Retinal pigment epithelial cell (primary cell): ENCODE data around the gene VEGFA.

ENCODE experiments used
- DNase-seq: peaks from one replicate; pipeline ENCODE4 v3.0.0-alpha.2; 2010; ENCODE audit warnings: low read depth
- H3K4me3 ChIP-seq: 2 replicates; pipeline ENCODE4 v1.5.1; 2011; ENCODE audit warnings: mild to moderate bottlenecking, low read length, control low read depth, moderate library complexity
- TF ChIP-seq, protein P1 (sequence below): conservative IDR thresholded peaks from 2 replicates; pipeline ENCODE4 v1.5.1; 2011; ENCODE audit warnings: low read depth, low read length, control low read depth, inconsistent platforms

The VEGFA gene

DNA sequence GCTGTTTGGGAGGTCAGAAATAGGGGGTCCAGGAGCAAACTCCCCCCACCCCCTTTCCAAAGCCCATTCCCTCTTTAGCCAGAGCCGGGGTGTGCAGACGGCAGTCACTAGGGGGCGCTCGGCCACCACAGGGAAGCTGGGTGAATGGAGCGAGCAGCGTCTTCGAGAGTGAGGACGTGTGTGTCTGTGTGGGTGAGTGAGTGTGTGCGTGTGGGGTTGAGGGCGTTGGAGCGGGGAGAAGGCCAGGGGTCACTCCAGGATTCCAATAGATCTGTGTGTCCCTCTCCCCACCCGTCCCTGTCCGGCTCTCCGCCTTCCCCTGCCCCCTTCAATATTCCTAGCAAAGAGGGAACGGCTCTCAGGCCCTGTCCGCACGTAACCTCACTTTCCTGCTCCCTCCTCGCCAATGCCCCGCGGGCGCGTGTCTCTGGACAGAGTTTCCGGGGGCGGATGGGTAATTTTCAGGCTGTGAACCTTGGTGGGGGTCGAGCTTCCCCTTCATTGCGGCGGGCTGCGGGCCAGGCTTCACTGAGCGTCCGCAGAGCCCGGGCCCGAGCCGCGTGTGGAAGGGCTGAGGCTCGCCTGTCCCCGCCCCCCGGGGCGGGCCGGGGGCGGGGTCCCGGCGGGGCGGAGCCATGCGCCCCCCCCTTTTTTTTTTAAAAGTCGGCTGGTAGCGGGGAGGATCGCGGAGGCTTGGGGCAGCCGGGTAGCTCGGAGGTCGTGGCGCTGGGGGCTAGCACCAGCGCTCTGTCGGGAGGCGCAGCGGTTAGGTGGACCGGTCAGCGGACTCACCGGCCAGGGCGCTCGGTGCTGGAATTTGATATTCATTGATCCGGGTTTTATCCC, at the start of gene VEGFA:
TSS of gene VEGFA (plus strand) at position 686 of the 846 bp plus-strand sequence.
- peak within 1 kb of the TSS; percentile 99 for H3K4me3 ChIP-seq
- TF ChIP-seq, protein P1, sequence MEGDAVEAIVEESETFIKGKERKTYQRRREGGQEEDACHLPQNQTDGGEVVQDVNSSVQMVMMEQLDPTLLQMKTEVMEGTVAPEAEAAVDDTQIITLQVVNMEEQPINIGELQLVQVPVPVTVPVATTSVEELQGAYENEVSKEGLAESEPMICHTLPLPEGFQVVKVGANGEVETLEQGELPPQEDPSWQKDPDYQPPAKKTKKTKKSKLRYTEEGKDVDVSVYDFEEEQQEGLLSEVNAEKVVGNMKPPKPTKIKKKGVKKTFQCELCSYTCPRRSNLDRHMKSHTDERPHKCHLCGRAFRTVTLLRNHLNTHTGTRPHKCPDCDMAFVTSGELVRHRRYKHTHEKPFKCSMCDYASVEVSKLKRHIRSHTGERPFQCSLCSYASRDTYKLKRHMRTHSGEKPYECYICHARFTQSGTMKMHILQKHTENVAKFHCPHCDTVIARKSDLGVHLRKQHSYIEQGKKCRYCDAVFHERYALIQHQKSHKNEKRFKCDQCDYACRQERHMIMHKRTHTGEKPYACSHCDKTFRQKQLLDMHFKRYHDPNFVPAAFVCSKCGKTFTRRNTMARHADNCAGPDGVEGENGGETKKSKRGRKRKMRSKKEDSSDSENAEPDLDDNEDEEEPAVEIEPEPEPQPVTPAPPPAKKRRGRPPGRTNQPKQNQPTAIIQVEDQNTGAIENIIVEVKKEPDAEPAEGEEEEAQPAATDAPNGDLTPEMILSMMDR, result peak; percentile 97
- DNase-seq, result peak; percentile 47

DNA sequence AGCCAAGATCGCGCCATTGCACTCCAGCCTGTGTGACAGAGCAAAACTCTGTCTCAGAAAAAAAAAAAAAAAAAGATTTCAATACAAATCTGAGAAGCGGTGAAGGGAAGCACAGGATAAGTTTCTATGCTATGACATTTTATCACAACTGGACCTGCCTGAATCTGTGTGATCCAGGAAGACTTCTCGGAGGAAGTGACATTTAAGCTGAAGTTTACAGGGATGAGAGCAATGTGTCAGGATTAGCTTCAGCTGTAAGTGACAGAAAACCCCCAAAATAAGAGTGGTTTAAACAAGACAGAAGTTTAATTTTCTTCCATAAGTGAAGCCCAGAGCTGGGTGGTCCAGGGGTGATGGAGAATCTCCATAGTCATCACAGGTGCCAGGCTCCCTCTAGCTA, 49.0 kb upstream of the VEGFA start:
- H3K4me3 ChIP-seq, result no peak overlapping the region
- TF ChIP-seq, protein P1, result no peak
- no peak for DNase-seq

DNA sequence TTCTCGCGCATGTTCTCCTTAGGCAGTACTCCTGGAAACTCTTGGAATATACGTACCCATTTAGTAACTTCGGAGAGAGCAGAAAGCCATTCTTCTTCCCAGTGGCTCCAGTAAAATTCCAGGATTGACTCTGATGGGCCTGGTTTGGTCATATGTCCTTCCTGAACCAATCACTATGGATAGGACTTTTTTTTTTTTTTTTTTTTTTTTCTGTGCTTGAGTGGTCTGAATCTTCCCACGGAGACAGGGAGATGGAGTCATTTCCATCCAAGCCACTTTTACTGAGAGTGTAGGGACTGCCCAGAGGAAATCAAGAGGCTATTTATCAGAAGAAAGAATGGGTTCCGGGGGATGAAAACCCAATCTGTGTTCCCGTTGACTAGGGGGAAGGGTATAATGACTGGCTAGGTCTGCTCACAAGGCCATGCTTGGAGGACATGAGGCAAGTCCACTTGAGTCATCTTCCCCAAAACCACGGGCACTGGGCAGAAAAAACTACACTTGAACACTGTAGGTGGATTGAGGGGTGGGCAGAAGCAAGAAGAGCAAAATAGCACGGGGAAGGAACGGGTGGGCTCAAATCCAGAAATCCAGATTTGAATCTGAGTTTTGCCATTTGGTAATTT, 47.0 kb upstream of the VEGFA start:
- no peak overlapping the region for H3K4me3 ChIP-seq
- no peak for DNase-seq
- TF ChIP-seq, protein P1, result no peak

DNA sequence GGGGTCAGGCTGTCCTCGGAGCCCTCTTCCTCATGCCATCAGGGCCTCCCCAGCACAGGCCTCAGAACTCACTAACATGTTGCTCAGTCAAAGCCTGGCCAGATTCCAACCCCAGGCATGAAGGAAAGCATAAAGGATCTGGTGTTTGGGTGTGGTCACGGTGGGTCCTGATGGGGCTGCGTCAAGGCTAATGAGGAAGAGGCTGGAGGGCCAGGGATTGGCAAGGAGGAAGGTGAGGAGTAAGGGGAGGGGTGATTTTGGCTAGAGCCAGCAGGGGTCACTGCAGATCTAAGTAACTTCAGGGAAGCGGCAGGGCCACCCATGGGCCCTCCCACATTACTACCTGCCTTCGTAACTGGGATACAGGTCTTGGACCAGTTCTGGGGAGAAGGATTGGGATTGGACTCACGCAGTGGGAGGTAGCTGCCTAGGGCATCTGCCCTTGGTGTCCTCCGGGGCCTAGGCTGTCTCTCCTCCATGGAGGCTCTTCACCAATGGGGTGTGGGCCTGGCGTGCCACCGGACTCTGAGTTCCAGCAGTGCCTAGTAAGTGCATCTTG, 46.2 kb upstream of the VEGFA start:
- H3K4me3 ChIP-seq, result no peak overlapping the region
- peak; percentile 43 for DNase-seq
- TF ChIP-seq, protein P1, result peak; percentile 80

DNA sequence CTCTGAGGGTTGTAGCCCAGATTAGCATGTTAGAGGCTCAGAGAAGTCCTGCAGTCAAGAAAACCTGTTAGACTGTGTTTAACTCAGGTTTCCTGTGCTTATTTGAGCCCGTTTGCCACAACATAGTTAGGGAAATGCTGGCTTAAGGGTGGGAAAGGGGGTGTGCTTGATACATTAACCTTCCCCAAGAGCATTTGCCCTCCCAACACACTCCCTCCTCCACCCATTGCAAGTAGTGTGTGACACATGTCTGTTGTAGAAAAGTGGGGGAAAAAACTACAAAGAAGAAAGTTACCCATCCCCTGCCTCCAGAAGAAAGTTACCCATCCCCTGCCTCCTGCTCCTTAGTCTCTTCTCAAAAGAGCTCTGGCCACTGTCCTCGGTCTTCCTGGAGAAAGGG, 45.7 kb upstream of the VEGFA start:
- TF ChIP-seq, protein P1, result no peak
- H3K4me3 ChIP-seq, result no peak overlapping the region
- no peak for DNase-seq

DNA sequence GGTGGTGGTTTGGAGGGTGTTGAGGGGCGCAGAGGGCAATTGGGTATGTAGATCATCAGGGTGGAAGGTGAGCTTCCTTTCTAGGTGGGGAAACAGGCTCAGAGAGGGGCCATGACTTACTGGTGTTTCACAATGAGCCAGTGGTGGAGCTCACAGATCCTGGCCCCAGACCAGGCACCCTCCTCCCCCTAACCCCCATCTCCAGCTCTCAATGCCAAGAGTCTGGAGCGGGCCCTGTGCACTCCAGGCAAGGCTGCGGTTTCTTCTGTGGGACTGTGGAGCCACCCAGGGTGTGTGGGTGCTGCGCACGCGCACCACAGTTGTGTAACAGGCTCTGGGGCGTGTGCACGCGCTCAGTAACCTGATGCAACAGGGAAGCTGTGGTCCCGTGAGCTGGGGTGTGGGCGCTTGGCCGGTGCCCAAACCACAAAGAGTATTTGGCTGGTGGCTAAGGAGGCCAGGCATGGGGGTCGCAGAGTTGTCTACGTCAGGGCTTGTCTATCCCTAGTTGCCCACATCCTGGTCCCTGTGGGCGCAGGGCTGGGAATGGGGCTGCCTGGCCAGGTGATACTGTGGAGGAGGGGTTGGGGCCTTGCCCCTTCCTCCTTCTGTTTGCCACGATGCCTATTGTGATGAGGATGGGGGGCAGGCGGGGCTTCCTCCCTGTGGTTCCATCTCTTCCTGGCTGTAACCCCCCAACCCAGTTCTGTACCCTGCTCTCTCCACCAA, 44.9 kb upstream of the VEGFA start:
- DNase-seq, result peak; percentile 93
- TF ChIP-seq, protein P1, result no peak
- H3K4me3 ChIP-seq, result no peak overlapping the region
